ENCODE data around the gene LRMDA. TPM values are rescaled to one million over a fixed set of nuclear protein-coding genes. Genes with fewer than 3 reads are reported as not detected.

The LRMDA gene
- polyA plus RNA-seq, 1 donor (not counting 4 experiments of a cell fraction or from before 2014, with no cell fraction given): not detected

DNA sequence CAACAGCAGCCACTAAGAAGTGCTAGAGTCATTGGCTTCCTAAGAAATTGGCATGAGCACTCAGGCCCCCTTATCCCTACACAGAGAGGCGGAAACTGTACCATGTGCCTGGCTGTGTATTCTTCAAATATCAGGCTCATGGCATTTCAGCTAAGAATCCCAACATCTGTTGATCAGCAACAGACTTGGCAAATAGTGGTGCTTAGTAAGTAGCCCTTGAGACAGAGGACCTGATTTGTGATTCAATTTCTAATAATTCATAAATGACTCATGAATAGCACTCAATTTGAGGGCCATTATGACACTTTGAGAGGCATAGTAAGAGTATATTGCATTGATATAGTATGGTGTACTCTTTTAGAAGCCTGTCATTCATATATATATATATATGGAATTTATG, 309.1 kb downstream of the LRMDA start:
- no peaks in the 10 kb centered on the region for H3K9me1 ChIP-seq (ENCODE audit: control insufficient read depth, extremely low read depth, insufficient read depth, low read length)
- no peaks in the 10 kb centered on the region for H3K36me3 ChIP-seq (ENCODE audit: control insufficient read depth in 2 of 2, extremely low read depth in 1 of 2, insufficient read depth in 2 of 2, low read length in 2 of 2)
- TF ChIP-seq EZH2 (IDR thresholded peaks at IDR 0.05; ENCODE audit: low read length) (no peak), CTCF (optimal IDR thresholded peaks at IDR 0.05 in 1 of 3, IDR thresholded peaks at IDR 0.05 in 1 of 3, conservative IDR thresholded peaks at IDR 0.05 in 1 of 3; ENCODE audit: extremely low read depth in 1 of 3, insufficient read depth in 2 of 3, low read length in 3 of 3) (no peak)
- H3K9ac ChIP-seq (ENCODE audit: control insufficient read depth, extremely low read depth, insufficient read depth, low read length): no peak overlapping the region
- FAIRE-seq (no peak), DNase-seq (ENCODE audit: low read depth, low spot score) (no peak)
- no peaks in the 10 kb centered on the region for H3K79me2 ChIP-seq (ENCODE audit: control insufficient read depth, insufficient read depth, low read length)
- no peak overlapping the region for H2AFZ ChIP-seq (ENCODE audit: control insufficient read depth, low read length)
- dilution Hi-C loops (cut with MboI; ENCODE audit: extremely low pct_ligation_motif_present, low sequenced_read_pairs): no loop called here
- H3K9me3 ChIP-seq (ENCODE audit: control insufficient read depth, low read depth, low read length): no peaks in the 10 kb centered on the region
- no peaks in the 10 kb centered on the region for H4K20me1 ChIP-seq (ENCODE audit: control insufficient read depth, extremely low read depth, insufficient read depth, low read length)
- no peak overlapping the region for H3K27ac ChIP-seq (ENCODE audit: control insufficient read depth, insufficient read depth, low read length)
- no peaks in the 10 kb centered on the region for H3K4me1 ChIP-seq (ENCODE audit: control insufficient read depth, extremely low read depth, insufficient read depth, low read length)
- H3K4me2 ChIP-seq (ENCODE audit: control insufficient read depth, extremely low read depth, insufficient read depth, low read depth, low read length): no peak overlapping the region
- H3K4me3 ChIP-seq (ENCODE audit: control insufficient read depth in 2 of 3, extremely low read depth in 1 of 3, insufficient read depth in 2 of 3, low read depth in 1 of 3, low read length in 3 of 3): no peak overlapping the region
- no peaks in the 10 kb centered on the region for H3K27me3 ChIP-seq (ENCODE audit: control insufficient read depth, extremely low read depth, insufficient read depth, low read length)

DNA sequence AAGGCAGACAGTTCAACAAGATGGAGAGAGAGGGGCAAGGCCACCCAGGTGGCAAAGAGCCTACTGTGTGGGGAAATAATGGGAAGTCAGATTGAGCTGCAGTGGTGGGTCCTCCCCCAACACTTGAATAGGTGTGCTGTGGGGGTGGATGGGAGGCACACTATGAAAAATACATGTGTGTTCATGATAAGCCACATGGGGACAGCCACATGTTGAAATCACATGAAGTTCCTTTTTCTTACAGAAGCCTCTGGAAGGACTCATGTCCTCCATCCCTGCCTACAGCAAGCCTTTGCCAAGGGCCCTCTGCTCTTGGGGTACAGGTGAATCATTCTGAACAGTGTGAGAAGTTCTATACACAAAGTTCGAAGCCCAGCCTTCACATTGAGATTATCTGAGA, 310.9 kb downstream of the LRMDA start:
- dilution Hi-C loops (cut with MboI; ENCODE audit: extremely low pct_ligation_motif_present, low sequenced_read_pairs): no loop called here
- FAIRE-seq: no peak

More for the DNA sequence above, 310.9 kb downstream of the LRMDA start:
- no peaks in the 10 kb centered on the region for H3K9me3 ChIP-seq (ENCODE audit: control insufficient read depth, low read depth, low read length)
- no peak overlapping the region for H2AFZ ChIP-seq (ENCODE audit: control insufficient read depth, low read length)
- H3K27ac ChIP-seq (ENCODE audit: control insufficient read depth, insufficient read depth, low read length): no peak overlapping the region
- no peak for DNase-seq (ENCODE audit: low read depth, low spot score)
- H3K36me3 ChIP-seq (ENCODE audit: control insufficient read depth in 2 of 2, extremely low read depth in 1 of 2, insufficient read depth in 2 of 2, low read length in 2 of 2): no peaks in the 10 kb centered on the region
- H4K20me1 ChIP-seq (ENCODE audit: control insufficient read depth, extremely low read depth, insufficient read depth, low read length): no peaks in the 10 kb centered on the region
- TF ChIP-seq CTCF (optimal IDR thresholded peaks at IDR 0.05 in 1 of 3, IDR thresholded peaks at IDR 0.05 in 1 of 3, conservative IDR thresholded peaks at IDR 0.05 in 1 of 3; ENCODE audit: extremely low read depth in 1 of 3, insufficient read depth in 2 of 3, low read length in 3 of 3) (no peak), EZH2 (IDR thresholded peaks at IDR 0.05; ENCODE audit: low read length) (no peak)
- H3K4me3 ChIP-seq (ENCODE audit: control insufficient read depth in 2 of 3, extremely low read depth in 1 of 3, insufficient read depth in 2 of 3, low read depth in 1 of 3, low read length in 3 of 3): no peak overlapping the region
- no peaks in the 10 kb centered on the region for H3K79me2 ChIP-seq (ENCODE audit: control insufficient read depth, insufficient read depth, low read length)
- no peaks in the 10 kb centered on the region for H3K4me1 ChIP-seq (ENCODE audit: control insufficient read depth, extremely low read depth, insufficient read depth, low read length)
- H3K9me1 ChIP-seq (ENCODE audit: control insufficient read depth, extremely low read depth, insufficient read depth, low read length): no peaks in the 10 kb centered on the region
- no peak overlapping the region for H3K4me2 ChIP-seq (ENCODE audit: control insufficient read depth, extremely low read depth, insufficient read depth, low read depth, low read length)
- no peaks in the 10 kb centered on the region for H3K27me3 ChIP-seq (ENCODE audit: control insufficient read depth, extremely low read depth, insufficient read depth, low read length)
- H3K9ac ChIP-seq (ENCODE audit: control insufficient read depth, extremely low read depth, insufficient read depth, low read length): no peak overlapping the region

Measured in keratinocyte (primary cell).